ENCODE results near the gene SLC35F6.

GRCh38 chr2:26818255-26818654, 54.2 kb downstream of the SLC35F6 start:
- TF ChIP-seq CTCF (optimal IDR thresholded peaks at IDR 0.05 in 1 of 3, IDR thresholded peaks at IDR 0.05 in 1 of 3, conservative IDR thresholded peaks at IDR 0.05 in 1 of 3; ENCODE audit: extremely low read depth in 1 of 3, insufficient read depth in 2 of 3, low read length in 3 of 3) (no peak), EZH2 (IDR thresholded peaks at IDR 0.05; ENCODE audit: low read length) (no peak)

Data from keratinocyte (primary cell).